Thymus (tissue), 11 donors: ENCODE measurements around the gene ZBTB7C. TPM values are rescaled to one million over a fixed set of nuclear protein-coding genes. Genes with fewer than 3 reads are reported as not detected.

Source experiments
- DNase-seq, 9 donors: peaks; one replicate each; pipeline ENCODE4 v3.0.0-alpha.2; 2013; ENCODE audit warnings: low spot score in 9 of 9, low read depth in 6 of 9, missing footprints in 1 of 9
- H3K27ac ChIP-seq, 2 donors: one replicate each; pipeline ENCODE4 v1.5.1; 2013; ENCODE audit warnings: control low read depth in 1 of 2, low read depth in 1 of 2, low read length in 1 of 2, mild to moderate bottlenecking in 1 of 2, moderate library complexity in 1 of 2
- H3K27me3 ChIP-seq, 2 donors: one replicate each; pipeline ENCODE4 v1.5.1; 2013; ENCODE audit warnings: low read length in 1 of 2; ENCODE audit not compliant: control insufficient read depth in 2 of 2, insufficient read depth in 1 of 2
- H3K36me3 ChIP-seq, 2 donors: one replicate each; pipeline ENCODE4 v1.5.1; 2013; ENCODE audit warnings: low read length in 1 of 2, mild to moderate bottlenecking in 1 of 2, moderate library complexity in 1 of 2; ENCODE audit not compliant: control insufficient read depth in 2 of 2, insufficient read depth in 2 of 2
- H3K4me1 ChIP-seq, 2 donors: one replicate each; pipeline ENCODE4 v1.5.1; 2013; ENCODE audit warnings: low read length in 2 of 2; ENCODE audit not compliant: control insufficient read depth in 2 of 2, insufficient read depth in 2 of 2
- H3K4me3 ChIP-seq, 2 donors: one replicate each; pipeline ENCODE4 v1.5.1; 2013; ENCODE audit warnings: low read length in 2 of 2, control low read depth in 1 of 2, mild to moderate bottlenecking in 1 of 2
- H3K9me3 ChIP-seq, 2 donors: one replicate each; pipeline ENCODE4 v1.5.1; 2013; ENCODE audit warnings: low read length in 1 of 2, mild to moderate bottlenecking in 1 of 2; ENCODE audit not compliant: control insufficient read depth in 2 of 2, insufficient read depth in 1 of 2
- WGBS: extraction: QIAGEN DNeasy Blood & Tissue Kit; methylation state at CpG from one replicate; pipeline ENCODE4 v1.1.7; 2013; 5-methylcytosine and 5-hydroxymethylcytosine counted together
- polyA plus RNA-seq: library from polyadenylated mRNA; stranded (reverse); fragments of 200-250 nt; gene quantifications from one replicate; pipeline ENCODE4 v1.2.3, GENCODE V29; 2013
- total RNA-seq: library from RNA; stranded (reverse); fragments of 120-200 nt; gene quantifications from one replicate; pipeline ENCODE4 v1.2.4, GENCODE V29; 2013
- donor health status: healthy.

Gene ZBTB7C
- total and polyA plus RNA-seq, 2 donors, result 0.14 to 0.73 TPM

GRCh38 chr18:48254077-48254602, 155.0 kb downstream of the ZBTB7C start:
- H3K4me3 ChIP-seq, result no peak overlapping the region
- H3K9me3 ChIP-seq, result no peaks in the 10 kb centered on the region
- WGBS, result 91% methylated on average over 10 of the region's 10 CpGs
- DNase-seq, result no peak
- no peaks in the 10 kb centered on the region for H3K36me3 ChIP-seq
- H3K27me3 ChIP-seq, result no peaks in the 10 kb centered on the region
- no peaks in the 10 kb centered on the region for H3K4me1 ChIP-seq
- no peak overlapping the region for H3K27ac ChIP-seq

- Histone ChIP-seq H3K4me1 (no peaks in the 10 kb centered on the region), H3K36me3 (no peaks in the 10 kb centered on the region), H3K4me3 (no peak overlapping the region), H3K27me3 (no peaks in the 10 kb centered on the region), H3K9me3 (no peaks in the 10 kb centered on the region), H3K27ac (no peak overlapping the region)
- no peak for DNase-seq
- WGBS, result 91% methylated on average over 3 of the region's 3 CpGs
Observed at GRCh38 chr18:48252525-48252924, 156.7 kb downstream of the ZBTB7C start.

GRCh38 chr18:48250918-48251317, 158.3 kb downstream of the ZBTB7C start:
- no peaks in the 10 kb centered on the region for H3K9me3 ChIP-seq
- no peak overlapping the region for H3K27ac ChIP-seq
- no peaks in the 10 kb centered on the region for H3K36me3 ChIP-seq
- no peaks in the 10 kb centered on the region for H3K27me3 ChIP-seq
- DNase-seq, result no peak
- WGBS, result 86% methylated on average over 3 of the region's 3 CpGs
- no peaks in the 10 kb centered on the region for H3K4me1 ChIP-seq
- H3K4me3 ChIP-seq, result no peak overlapping the region

GRCh38 chr18:48250362-48250907, 158.7 kb downstream of the ZBTB7C start:
- WGBS, result 95% methylated on average over 1 of the region's 1 CpG
- H3K4me3 ChIP-seq, result no peak overlapping the region
- no peak overlapping the region for H3K27ac ChIP-seq
- no peaks in the 10 kb centered on the region for H3K9me3 ChIP-seq
- no peak for DNase-seq
- no peaks in the 10 kb centered on the region for H3K4me1 ChIP-seq
- H3K27me3 ChIP-seq, result no peaks in the 10 kb centered on the region
- no peaks in the 10 kb centered on the region for H3K36me3 ChIP-seq

- no peaks in the 10 kb centered on the region for H3K36me3 ChIP-seq
- no peak overlapping the region for H3K4me3 ChIP-seq
- 92% methylated on average over 5 of the region's 5 CpGs for WGBS
- no peaks in the 10 kb centered on the region for H3K9me3 ChIP-seq
- H3K27ac ChIP-seq, result no peak overlapping the region
- no peaks in the 10 kb centered on the region for H3K27me3 ChIP-seq
- no peak for DNase-seq
- H3K4me1 ChIP-seq, result no peaks in the 10 kb centered on the region
Observed at GRCh38 chr18:48249854-48250253, 159.3 kb downstream of the ZBTB7C start.

GRCh38 chr18:48244530-48244929, 164.7 kb downstream of the ZBTB7C start:
- no peaks in the 10 kb centered on the region for H3K9me3 ChIP-seq

GRCh38 chr18:48238636-48239035, 170.5 kb downstream of the ZBTB7C start:
- H3K9me3 ChIP-seq, result no peaks in the 10 kb centered on the region
- 45% methylated on average over 3 of the region's 3 CpGs for WGBS
- H3K36me3 ChIP-seq, result no peaks in the 10 kb centered on the region
- no peak for DNase-seq
- H3K4me1 ChIP-seq, result no peaks in the 10 kb centered on the region
- no peak overlapping the region for H3K4me3 ChIP-seq
- no peak overlapping the region for H3K27ac ChIP-seq
- H3K27me3 ChIP-seq, result no peaks in the 10 kb centered on the region

More at GRCh38 chr18:48244530-48244929, 164.7 kb downstream of the ZBTB7C start:
- Histone ChIP-seq H3K27ac (no peak overlapping the region), H3K4me1 (no peaks in the 10 kb centered on the region), H3K4me3 (no peak overlapping the region), H3K36me3 (no peaks in the 10 kb centered on the region), H3K27me3 (no peaks in the 10 kb centered on the region)
- DNase-seq, result no peak

GRCh38 chr18:48238206-48238605, 171.0 kb downstream of the ZBTB7C start:
- 93% methylated on average over 3 of the region's 3 CpGs for WGBS

GRCh38 chr18:48236822-48237221, 172.4 kb downstream of the ZBTB7C start:
- Histone ChIP-seq H3K9me3 (no peaks in the 10 kb centered on the region), H3K36me3 (no peaks in the 10 kb centered on the region), H3K4me1 (no peaks in the 10 kb centered on the region), H3K4me3 (no peak overlapping the region), H3K27me3 (peaks cover 0 to 1% of the 10 kb centered on the region in 2 donors), H3K27ac (no peak overlapping the region)
- 81% methylated on average over 2 of the region's 2 CpGs for WGBS
- DNase-seq, result no peak

More at GRCh38 chr18:48238206-48238605, 171.0 kb downstream of the ZBTB7C start:
- no peak overlapping the region for H3K4me3 ChIP-seq
- no peaks in the 10 kb centered on the region for H3K4me1 ChIP-seq
- no peaks in the 10 kb centered on the region for H3K27me3 ChIP-seq
- H3K9me3 ChIP-seq, result no peaks in the 10 kb centered on the region
- no peak for DNase-seq
- H3K36me3 ChIP-seq, result no peaks in the 10 kb centered on the region
- no peak overlapping the region for H3K27ac ChIP-seq
